ENCODE results near the gene COL5A1. TPM values are rescaled to one million over a fixed set of nuclear protein-coding genes. Genes with fewer than 3 reads are reported as not detected.

Gene COL5A1
- total RNA-seq, 1 experiment from 2014 or later, result 9.5 TPM

DNA sequence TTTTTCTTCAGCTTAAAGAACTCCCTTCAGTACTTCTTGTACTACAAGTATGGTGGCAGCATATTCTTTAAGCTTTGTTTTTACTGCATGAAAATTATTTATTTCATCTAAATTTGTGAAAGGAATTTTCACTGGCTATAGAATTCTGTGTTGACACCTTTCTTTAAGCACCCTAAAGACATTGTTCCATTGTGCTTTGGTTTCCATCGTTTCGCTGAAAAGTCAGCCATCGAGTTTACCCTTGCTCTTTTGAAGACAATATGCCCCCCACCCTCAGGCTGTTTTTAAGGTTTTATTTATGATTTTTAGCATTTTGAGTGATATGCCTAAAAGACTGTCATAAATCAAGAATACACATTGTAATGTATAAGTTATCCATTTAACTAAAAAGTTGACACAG lies 27.3 kb upstream of the COL5A1 start:
- H2BK5ac ChIP-seq (ENCODE audit: insufficient read length, low read length), result no peak overlapping the region
- H2BK120ac ChIP-seq (ENCODE audit: low read depth, low read length, poor library complexity, severe bottlenecking), result no peak overlapping the region
- H4K91ac ChIP-seq (ENCODE audit: insufficient read length, low read depth, low read length), result no peak overlapping the region
- no peak overlapping the region for H3K27ac ChIP-seq (ENCODE audit: insufficient read length, low read depth, low read length)
- Mint-ChIP-seq H3K4me3 (no peak overlapping the region), H3K36me3 (ENCODE audit: insufficient read depth in 1 of 3, low read depth in 3 of 3) (peaks cover 4 to 12% (median 10%) of the 10 kb centered on the region in 3 experiments; a peak in 6 of 7 replicates), H3K27me3 (ENCODE audit: low read depth) (peaks cover 5% of the 10 kb centered on the region), H3K27ac (no peak overlapping the region), H3K4me1 (peaks cover 7 to 8% of the 10 kb centered on the region in 2 experiments; a peak in 3 of 4 replicates), H3K9me3 (peaks cover 41 to 43% of the 10 kb centered on the region in 2 experiments)
- H4K20me1 ChIP-seq (ENCODE audit: control insufficient read depth, insufficient read depth, insufficient read length), result no peaks in the 10 kb centered on the region
- H3K79me1 ChIP-seq (ENCODE audit: insufficient read depth, low read depth, low read length, poor library complexity, severe bottlenecking), result no peaks in the 10 kb centered on the region
- H3K4me1 ChIP-seq (ENCODE audit: insufficient read depth, low read length), result no peaks in the 10 kb centered on the region; the same call in 1 of the 2 replicates
- H2BK20ac ChIP-seq (ENCODE audit: low read depth, low read length, poor library complexity, severe bottlenecking), result no peak overlapping the region
- no CpG with 5 or more reads among the region's 3 CpGs for WGBS (ENCODE audit: extremely low coverage, insufficient read length, low lambda C conversion rate)
- no peak overlapping the region for H3K23ac ChIP-seq (ENCODE audit: insufficient read length, low read depth, low read length)
- no peak overlapping the region for H3K18ac ChIP-seq (ENCODE audit: insufficient read length, low read depth, low read length)
- H3K27me3 ChIP-seq (ENCODE audit: insufficient read depth, low read length), result no peaks in the 10 kb centered on the region
- no peak overlapping the region for H4K8ac ChIP-seq (replicated peaks; ENCODE audit: insufficient read length, low read depth, low read length)
- H4K5ac ChIP-seq (ENCODE audit: insufficient read length, low read depth, low read length), result no peak overlapping the region
- TF ChIP-seq, protein P1, sequence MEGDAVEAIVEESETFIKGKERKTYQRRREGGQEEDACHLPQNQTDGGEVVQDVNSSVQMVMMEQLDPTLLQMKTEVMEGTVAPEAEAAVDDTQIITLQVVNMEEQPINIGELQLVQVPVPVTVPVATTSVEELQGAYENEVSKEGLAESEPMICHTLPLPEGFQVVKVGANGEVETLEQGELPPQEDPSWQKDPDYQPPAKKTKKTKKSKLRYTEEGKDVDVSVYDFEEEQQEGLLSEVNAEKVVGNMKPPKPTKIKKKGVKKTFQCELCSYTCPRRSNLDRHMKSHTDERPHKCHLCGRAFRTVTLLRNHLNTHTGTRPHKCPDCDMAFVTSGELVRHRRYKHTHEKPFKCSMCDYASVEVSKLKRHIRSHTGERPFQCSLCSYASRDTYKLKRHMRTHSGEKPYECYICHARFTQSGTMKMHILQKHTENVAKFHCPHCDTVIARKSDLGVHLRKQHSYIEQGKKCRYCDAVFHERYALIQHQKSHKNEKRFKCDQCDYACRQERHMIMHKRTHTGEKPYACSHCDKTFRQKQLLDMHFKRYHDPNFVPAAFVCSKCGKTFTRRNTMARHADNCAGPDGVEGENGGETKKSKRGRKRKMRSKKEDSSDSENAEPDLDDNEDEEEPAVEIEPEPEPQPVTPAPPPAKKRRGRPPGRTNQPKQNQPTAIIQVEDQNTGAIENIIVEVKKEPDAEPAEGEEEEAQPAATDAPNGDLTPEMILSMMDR (conservative IDR thresholded peaks at IDR 0.05), result no peak
- H3K56ac ChIP-seq (ENCODE audit: insufficient read length, low read depth, low read length), result no peak overlapping the region
- no peak overlapping the region for H3K9ac ChIP-seq (ENCODE audit: extremely low read depth, insufficient read length, low read length)
- H3K23me2 ChIP-seq (ENCODE audit: insufficient read length, low read depth, low read length, poor library complexity, severe bottlenecking), result no peaks in the 10 kb centered on the region
- no peak overlapping the region for H3K4me2 ChIP-seq (ENCODE audit: insufficient read depth, insufficient read length, low read length)
- H2BK15ac ChIP-seq (ENCODE audit: low read depth, low read length), result no peak overlapping the region
- H3K9me3 ChIP-seq (ENCODE audit: control insufficient read depth, low read depth, low read length), result no peaks in the 10 kb centered on the region
- no peak overlapping the region for H2AFZ ChIP-seq (ENCODE audit: low read length)
- H3K79me2 ChIP-seq (ENCODE audit: insufficient read depth, low read length), result no peaks in the 10 kb centered on the region
- H3K14ac ChIP-seq (ENCODE audit: insufficient read depth, low read length), result no peak overlapping the region
- no peak overlapping the region for H2AK5ac ChIP-seq (ENCODE audit: insufficient read length, low read length)
- H2BK12ac ChIP-seq (ENCODE audit: insufficient read length, low read depth, low read length), result no peak overlapping the region
- H3K4ac ChIP-seq (ENCODE audit: low read depth, low read length), result no peak overlapping the region
- no peak overlapping the region for H3T11ph ChIP-seq (ENCODE audit: low read length)
- no peak for DNase-seq
